SK-N-MC (cell line): ENCODE data around the gene RAB7B.

ENCODE experiments used
- EZH2 ChIP-seq: fragments of 200-600 bp; sonication (generic); IDR thresholded peaks from one replicate; pipeline ENCODE4 v1.6.1; 2017; ENCODE audit warnings: antibody characterized with exemption
- FOXP2 ChIP-seq: optimal IDR thresholded peaks from 2 replicates; pipeline ENCODE3; 2011; ENCODE audit warnings: mild to moderate bottlenecking, moderate library complexity; ENCODE audit not compliant: insufficient read depth; ENCODE audit errors: extremely low read length, control extremely low read depth

DNA sequence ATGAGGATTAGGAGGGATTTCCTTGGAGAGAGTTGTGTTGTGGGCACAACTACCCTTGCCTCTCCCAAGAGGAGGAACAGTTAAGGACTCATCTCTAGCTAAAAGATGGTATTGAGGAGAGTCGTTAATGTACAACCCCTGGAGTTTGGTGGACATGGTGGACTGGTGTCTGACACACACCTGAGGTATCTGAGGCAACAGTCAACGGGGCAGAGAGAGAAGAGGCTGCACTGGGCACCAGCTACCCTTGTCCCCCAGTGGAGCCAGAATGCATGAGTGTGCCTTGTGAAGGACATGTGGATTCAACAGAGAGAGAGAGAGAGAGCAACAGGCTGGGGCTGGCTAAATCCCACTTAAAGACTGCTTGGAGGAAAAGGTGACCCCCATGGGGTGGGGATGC lies 13.0 kb downstream of the RAB7B start:
- TF ChIP-seq EZH2 (no peak), FOXP2 (no peak)
